ENCODE data around the gene LMBRD2. TPM values are rescaled to one million over a fixed set of nuclear protein-coding genes. Genes with fewer than 3 reads are reported as not detected.

Gene LMBRD2
- total and polyA plus RNA-seq, 9 of the 15 experiments (the other 6 are each of a cell fraction or from before 2014, with no cell fraction given), result 2.1 to 24.2 (median 10.6) TPM

GRCh38 chr5:36079200-36079781 lies 72.4 kb downstream of the LMBRD2 start:
- Histone ChIP-seq H3K4me2 (ENCODE audit: insufficient read depth, low read length) (peak overlapping the region; percentile 61), H3K9me1 (ENCODE audit: control insufficient read depth, insufficient read depth, low read length) (no peaks in the 10 kb centered on the region), H3K9me3 (replicated peaks; ENCODE audit: control insufficient read depth, insufficient read depth, low read depth, low read length) (no peaks in the 10 kb centered on the region), H3K4me3 (no peak overlapping the region), H4K20me1 (replicated peaks; ENCODE audit: control insufficient read depth, insufficient read depth, low read length) (no peaks in the 10 kb centered on the region), H3K36me3 (ENCODE audit: control insufficient read depth, insufficient read depth, low read length) (no peaks in the 10 kb centered on the region), H3K27me3 (ENCODE audit: control insufficient read depth in 2 of 2, insufficient read depth in 2 of 2, low read length in 2 of 2) (peaks cover 3 to 6% of the 10 kb centered on the region in 2 experiments; a peak in 1 of 5 replicates), H3K27ac (ENCODE audit: extremely low read depth, low read depth, low read length) (no peak overlapping the region), H3K79me2 (ENCODE audit: control insufficient read depth, insufficient read depth, low read length) (no peaks in the 10 kb centered on the region), H3K4me1 (replicated peaks in 1 of 2; ENCODE audit: control insufficient read depth in 2 of 2, insufficient read depth in 2 of 2, low read length in 2 of 2) (no peaks in the 10 kb centered on the region), H2AFZ (ENCODE audit: low read depth, low read length) (peak overlapping the region; percentile 72), H3K9ac (ENCODE audit: insufficient read depth in 1 of 2, low read depth in 2 of 2, low read length in 2 of 2) (no peak overlapping the region)
- peak; percentile 58 to 65 (median 62) for DNase-seq (ENCODE audit: extremely low read depth in 1 of 4, low spot score in 3 of 4)
- TF ChIP-seq SAFB (IDR thresholded peaks at IDR 0.05; ENCODE audit: borderline replicate concordance, low read depth, low read length) (no peak), CTCF (IDR thresholded peaks at IDR 0.05 in 2 of 3, conservative IDR thresholded peaks at IDR 0.05 in 1 of 3; ENCODE audit: insufficient read depth in 2 of 3, low read depth in 1 of 3, low read length in 3 of 3) (peak; percentile 65 to 83 (median 78)), ZBTB1 (CRISPR knock-in tag; IDR thresholded peaks at IDR 0.05; ENCODE audit: borderline replicate concordance, low read depth) (no peak), DEAF1 (CRISPR knock-in tag; IDR thresholded peaks at IDR 0.05) (0 out of 2 replicates have a peak, but pooled peaks have one; percentile 10), RB1 (IDR thresholded peaks at IDR 0.05; ENCODE audit: low read depth) (peak; percentile 44; the same call in 1 of the 2 replicates), SMC3 (conservative IDR thresholded peaks at IDR 0.05; ENCODE audit: insufficient read depth, low read depth, low read length) (peak; percentile 55), RAD21 (CRISPR knock-in tag; conservative IDR thresholded peaks at IDR 0.05 in 1 of 2, IDR thresholded peaks at IDR 0.05 in 1 of 2) (peak; percentile 50 to 73), REST (IDR thresholded peaks at IDR 0.05; ENCODE audit: borderline replicate concordance) (peak; percentile 61), REST (CRISPR knock-in tag; IDR thresholded peaks at IDR 0.05; ENCODE audit: low read depth) (no peak)
- CTCF ChIA-PET (ENCODE audit: low intra/inter-chr PET ratio), result interaction anchor here (0.5 to 2.8 kb wide), 5 partner anchors 163 to 1032 kb away, joined by 3 to 11 read pairs (median 3); partner anchors contain the start of gene NADK2
- peak; percentile 96 for ATAC-seq
- intact Hi-C loops (cut with micrococcal nuclease) (loop anchor here (1.0 to 10.0 kb wide), 6 partner anchors 74 to 426 kb away; partner anchors contain the start of gene NADK2), in situ Hi-C loops (cut with MboI) (loop anchor here (5.0 kb wide), 1 partner anchor 228 kb away; no protein-coding TSS in a partner anchor)
- peak; percentile 67 for FAIRE-seq
- POLR2A ChIA-PET, result interaction anchor here (1.2 kb wide), 1 partner anchor 72 kb away, joined by 5 read pairs; the partner anchor contains the start of gene LMBRD2
- no TSS peak for BruUV-seq (replicated peaks)
- 7% methylated on average over 10 of the region's 10 CpGs for WGBS (ENCODE audit: insufficient coverage, low coverage, missing lambda C conversion rate)
